Tibial nerve (tissue), 4 donors: Measurements from ENCODE around the gene AVPR1A.

Source experiments
- EP300 ChIP-seq, 2 donors: sonication (generic); formaldehyde crosslinking; IDR thresholded peaks; one replicate each; pipeline ENCODE4 v1.6.1; 2017; ENCODE audit warnings: antibody characterized with exemption in 2 of 2, mild to moderate bottlenecking in 1 of 2
- POLR2A ChIP-seq, 2 donors: fragments of 450-650 bp; IDR thresholded peaks; one replicate each; pipeline ENCODE4 v1.6.1; 2017; ENCODE audit warnings: antibody characterized with exemption in 2 of 2, mild to moderate bottlenecking in 2 of 2, moderate library complexity in 2 of 2
- TF ChIP-seq, protein P1 (sequence below), 5 experiments: fragments of 200-600 bp in 3 of 5; fragments of 450-650 bp in 2 of 5; sonication (generic) in 3 of 5; IDR thresholded peaks; one replicate each; pipeline ENCODE4 v1.5.1; 2016 to 2019; ENCODE audit warnings: antibody characterized with exemption in 5 of 5, mild to moderate bottlenecking in 3 of 5, moderate library complexity in 2 of 5

GRCh38 chr12:63152321-63152700 lies 1.3 kb upstream of the AVPR1A start:
- TF ChIP-seq POLR2A (IDR thresholded peaks at IDR 0.05) (no peak), EP300 (IDR thresholded peaks at IDR 0.05) (no peak)
- TF ChIP-seq, protein P1, sequence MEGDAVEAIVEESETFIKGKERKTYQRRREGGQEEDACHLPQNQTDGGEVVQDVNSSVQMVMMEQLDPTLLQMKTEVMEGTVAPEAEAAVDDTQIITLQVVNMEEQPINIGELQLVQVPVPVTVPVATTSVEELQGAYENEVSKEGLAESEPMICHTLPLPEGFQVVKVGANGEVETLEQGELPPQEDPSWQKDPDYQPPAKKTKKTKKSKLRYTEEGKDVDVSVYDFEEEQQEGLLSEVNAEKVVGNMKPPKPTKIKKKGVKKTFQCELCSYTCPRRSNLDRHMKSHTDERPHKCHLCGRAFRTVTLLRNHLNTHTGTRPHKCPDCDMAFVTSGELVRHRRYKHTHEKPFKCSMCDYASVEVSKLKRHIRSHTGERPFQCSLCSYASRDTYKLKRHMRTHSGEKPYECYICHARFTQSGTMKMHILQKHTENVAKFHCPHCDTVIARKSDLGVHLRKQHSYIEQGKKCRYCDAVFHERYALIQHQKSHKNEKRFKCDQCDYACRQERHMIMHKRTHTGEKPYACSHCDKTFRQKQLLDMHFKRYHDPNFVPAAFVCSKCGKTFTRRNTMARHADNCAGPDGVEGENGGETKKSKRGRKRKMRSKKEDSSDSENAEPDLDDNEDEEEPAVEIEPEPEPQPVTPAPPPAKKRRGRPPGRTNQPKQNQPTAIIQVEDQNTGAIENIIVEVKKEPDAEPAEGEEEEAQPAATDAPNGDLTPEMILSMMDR (IDR thresholded peaks at IDR 0.05), result no peak
